OCI-LY7 (cell line): ENCODE measurements around the gene POLR1H.

ENCODE experiments used
- EZH2phosphoT487 ChIP-seq: fragments of 200-600 bp; sonication (generic); IDR thresholded peaks from 2 replicates; pipeline ENCODE4 v1.6.1; 2018; ENCODE audit warnings: low read depth, borderline replicate concordance, mild to moderate bottlenecking, mixed run types, antibody characterized with exemption, low read length, moderate library complexity, mixed read lengths
- TF ChIP-seq, protein P1 (sequence below): fragments of 200-600 bp; sonication (generic); conservative IDR thresholded peaks from 2 replicates; pipeline ENCODE4 v1.5.1; 2014; ENCODE audit warnings: mild to moderate bottlenecking, antibody characterized with exemption, low read length, moderate library complexity, mixed read lengths

DNA sequence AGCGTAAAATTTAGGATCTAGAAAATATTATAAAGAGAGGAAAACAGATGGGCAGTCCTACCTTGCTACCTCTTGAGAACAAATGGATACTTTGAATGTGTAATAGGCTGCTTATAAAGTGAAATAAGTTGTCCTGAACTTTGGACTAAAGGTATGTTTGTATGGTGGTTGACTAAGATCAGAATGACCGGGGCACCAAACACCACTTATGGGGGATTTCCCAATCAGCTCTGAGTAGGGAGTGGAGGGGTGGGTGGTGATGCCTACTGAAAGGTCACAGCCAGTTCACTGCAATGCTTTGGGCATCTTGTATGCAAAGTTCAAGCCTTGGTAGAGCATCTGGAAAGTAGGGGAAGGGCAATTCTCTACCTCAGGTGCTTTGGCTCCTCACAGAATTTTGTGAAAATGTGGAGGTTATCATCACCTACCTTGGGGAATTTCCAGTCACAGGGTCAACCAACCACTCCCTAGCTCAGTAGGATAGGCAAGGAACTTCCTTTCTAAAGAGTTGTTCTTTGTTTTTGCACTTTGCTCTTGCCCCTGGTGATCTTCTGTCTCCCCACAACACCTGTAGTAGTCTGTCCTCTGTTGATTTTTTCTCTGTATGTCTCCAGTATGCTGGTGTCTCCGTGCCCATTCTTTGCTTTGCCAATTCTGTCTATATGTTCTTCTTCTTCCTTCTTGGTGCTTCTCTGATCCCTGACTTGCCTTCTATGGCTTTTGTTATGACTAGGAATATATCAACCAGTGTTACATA, 52.1 kb downstream of the POLR1H start, which contains the start of gene TRIM31:
- TF ChIP-seq, protein P1, sequence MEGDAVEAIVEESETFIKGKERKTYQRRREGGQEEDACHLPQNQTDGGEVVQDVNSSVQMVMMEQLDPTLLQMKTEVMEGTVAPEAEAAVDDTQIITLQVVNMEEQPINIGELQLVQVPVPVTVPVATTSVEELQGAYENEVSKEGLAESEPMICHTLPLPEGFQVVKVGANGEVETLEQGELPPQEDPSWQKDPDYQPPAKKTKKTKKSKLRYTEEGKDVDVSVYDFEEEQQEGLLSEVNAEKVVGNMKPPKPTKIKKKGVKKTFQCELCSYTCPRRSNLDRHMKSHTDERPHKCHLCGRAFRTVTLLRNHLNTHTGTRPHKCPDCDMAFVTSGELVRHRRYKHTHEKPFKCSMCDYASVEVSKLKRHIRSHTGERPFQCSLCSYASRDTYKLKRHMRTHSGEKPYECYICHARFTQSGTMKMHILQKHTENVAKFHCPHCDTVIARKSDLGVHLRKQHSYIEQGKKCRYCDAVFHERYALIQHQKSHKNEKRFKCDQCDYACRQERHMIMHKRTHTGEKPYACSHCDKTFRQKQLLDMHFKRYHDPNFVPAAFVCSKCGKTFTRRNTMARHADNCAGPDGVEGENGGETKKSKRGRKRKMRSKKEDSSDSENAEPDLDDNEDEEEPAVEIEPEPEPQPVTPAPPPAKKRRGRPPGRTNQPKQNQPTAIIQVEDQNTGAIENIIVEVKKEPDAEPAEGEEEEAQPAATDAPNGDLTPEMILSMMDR = no peak
- no peak for TF ChIP-seq EZH2phosphoT487
